ENCODE measurements around the gene LLGL1.

Gene LLGL1

GRCh38 chr17:18185832-18186626 is 39.4 kb upstream of the LLGL1 start:
- DNase-seq (ENCODE audit: low read depth): no peak
- no peak for TF ChIP-seq CTCF (IDR thresholded peaks at IDR 0.05; ENCODE audit: control insufficient read depth, insufficient read depth, low read depth, low read length, missing control alignments)
- peak overlapping the region; percentile 62 for H3K4me3 ChIP-seq (ENCODE audit: control insufficient read depth, low read depth, low read length)

- no peak for TF ChIP-seq CTCF (IDR thresholded peaks at IDR 0.05; ENCODE audit: control insufficient read depth, insufficient read depth, low read depth, low read length, missing control alignments)
- DNase-seq (ENCODE audit: low read depth): no peak
- peak overlapping the region; percentile 62 for H3K4me3 ChIP-seq (ENCODE audit: control insufficient read depth, low read depth, low read length)
Observed at GRCh38 chr17:18186627-18186982, 38.8 kb upstream of the LLGL1 start.

GRCh38 chr17:18187226-18187625 is 38.2 kb upstream of the LLGL1 start:
- TF ChIP-seq CTCF (IDR thresholded peaks at IDR 0.05; ENCODE audit: control insufficient read depth, insufficient read depth, low read depth, low read length, missing control alignments): no peak
- DNase-seq (ENCODE audit: low read depth): no peak
- H3K4me3 ChIP-seq (ENCODE audit: control insufficient read depth, low read depth, low read length): peak overlapping the region; percentile 62

- no peak for DNase-seq (ENCODE audit: low read depth)
- TF ChIP-seq CTCF (IDR thresholded peaks at IDR 0.05; ENCODE audit: control insufficient read depth, insufficient read depth, low read depth, low read length, missing control alignments): no peak
- H3K4me3 ChIP-seq (ENCODE audit: control insufficient read depth, low read depth, low read length): peak overlapping the region; percentile 62
Observed at GRCh38 chr17:18187821-18188761, 37.3 kb upstream of the LLGL1 start.

- no peak for DNase-seq (ENCODE audit: low read depth)
- H3K4me3 ChIP-seq (ENCODE audit: control insufficient read depth, low read depth, low read length): no peak overlapping the region
- TF ChIP-seq CTCF (IDR thresholded peaks at IDR 0.05; ENCODE audit: control insufficient read depth, insufficient read depth, low read depth, low read length, missing control alignments): no peak
Observed at GRCh38 chr17:18190628-18191235, 34.7 kb upstream of the LLGL1 start.

- no peak for DNase-seq (ENCODE audit: low read depth)
- no peak for TF ChIP-seq CTCF (IDR thresholded peaks at IDR 0.05; ENCODE audit: control insufficient read depth, insufficient read depth, low read depth, low read length, missing control alignments)
- no peak overlapping the region for H3K4me3 ChIP-seq (ENCODE audit: control insufficient read depth, low read depth, low read length)
Observed at GRCh38 chr17:18191236-18191667, 34.2 kb upstream of the LLGL1 start.

All from AG09309 (cell line).